ENCODE measurements around the gene KCTD15.

The KCTD15 gene

GRCh38 chr19:33771384-33772101, 25.1 kb upstream of the KCTD15 start:
- DNase-seq (ENCODE audit: low read depth, low spot score): no peak

GRCh38 chr19:33772102-33772857, 24.4 kb upstream of the KCTD15 start:
- DNase-seq (ENCODE audit: low read depth, low spot score): no peak

GRCh38 chr19:33772858-33773180, 23.9 kb upstream of the KCTD15 start:
- DNase-seq (ENCODE audit: low read depth, low spot score): no peak

- no peak for DNase-seq (ENCODE audit: low read depth, low spot score)
Observed at GRCh38 chr19:33773704-33774624, 22.7 kb upstream of the KCTD15 start.

- no peak for DNase-seq (ENCODE audit: low read depth, low spot score)
Observed at GRCh38 chr19:33774751-33775150, 21.9 kb upstream of the KCTD15 start.

GRCh38 chr19:33775731-33776487, 20.8 kb upstream of the KCTD15 start:
- no peak for DNase-seq (ENCODE audit: low read depth, low spot score)

- no peak for DNase-seq (ENCODE audit: low read depth, low spot score)
Observed at GRCh38 chr19:33777351-33777750, 19.3 kb upstream of the KCTD15 start.

- no peak for DNase-seq (ENCODE audit: low read depth, low spot score)
Observed at GRCh38 chr19:33777753-33778088, 18.9 kb upstream of the KCTD15 start.

GRCh38 chr19:33778089-33778791, 18.4 kb upstream of the KCTD15 start:
- DNase-seq (ENCODE audit: low read depth, low spot score): peak; percentile 31

- DNase-seq (ENCODE audit: low read depth, low spot score): no peak
Observed at GRCh38 chr19:33779849-33780248, 16.8 kb upstream of the KCTD15 start.

GRCh38 chr19:33780251-33780650, 16.4 kb upstream of the KCTD15 start:
- no peak for DNase-seq (ENCODE audit: low read depth, low spot score)

- DNase-seq (ENCODE audit: low read depth, low spot score): no peak
Observed at GRCh38 chr19:33780746-33781145, 15.9 kb upstream of the KCTD15 start.

GRCh38 chr19:33781415-33781935, 15.2 kb upstream of the KCTD15 start:
- DNase-seq (ENCODE audit: low read depth, low spot score): no peak

- no peak for DNase-seq (ENCODE audit: low read depth, low spot score)
Observed at GRCh38 chr19:33781996-33782395, 14.7 kb upstream of the KCTD15 start.

- no peak for DNase-seq (ENCODE audit: low read depth, low spot score)
Observed at GRCh38 chr19:33784432-33784831, 12.2 kb upstream of the KCTD15 start.

GRCh38 chr19:33785795-33786194, 10.9 kb upstream of the KCTD15 start:
- DNase-seq (ENCODE audit: low read depth, low spot score): no peak

GRCh38 chr19:33788676-33789075, 8.0 kb upstream of the KCTD15 start:
- DNase-seq (ENCODE audit: low read depth, low spot score): no peak

- DNase-seq (ENCODE audit: low read depth, low spot score): no peak
Observed at GRCh38 chr19:33789344-33789743, 7.3 kb upstream of the KCTD15 start.

GRCh38 chr19:33794683-33795369, 1.8 kb upstream of the KCTD15 start:
- no peak for DNase-seq (ENCODE audit: low read depth, low spot score)

Data from brain pericyte (primary cell).